Activated T-cell treated with anti-CD3 and anti-CD28 coated beads for 24 hours (primary cell): Measurements from ENCODE around the gene NUP93.
"Not testable (repeated sequence)": the region's sequence is repeated elsewhere in the genome, so short reads cannot be mapped to it uniquely, and the experiment has no call there.

ENCODE experiments used
- DNase-seq: peaks from one replicate; pipeline ENCODE4 v3.0.0-alpha.2; 2020; ENCODE audit warnings: low read depth

NUP93 gene

DNA sequence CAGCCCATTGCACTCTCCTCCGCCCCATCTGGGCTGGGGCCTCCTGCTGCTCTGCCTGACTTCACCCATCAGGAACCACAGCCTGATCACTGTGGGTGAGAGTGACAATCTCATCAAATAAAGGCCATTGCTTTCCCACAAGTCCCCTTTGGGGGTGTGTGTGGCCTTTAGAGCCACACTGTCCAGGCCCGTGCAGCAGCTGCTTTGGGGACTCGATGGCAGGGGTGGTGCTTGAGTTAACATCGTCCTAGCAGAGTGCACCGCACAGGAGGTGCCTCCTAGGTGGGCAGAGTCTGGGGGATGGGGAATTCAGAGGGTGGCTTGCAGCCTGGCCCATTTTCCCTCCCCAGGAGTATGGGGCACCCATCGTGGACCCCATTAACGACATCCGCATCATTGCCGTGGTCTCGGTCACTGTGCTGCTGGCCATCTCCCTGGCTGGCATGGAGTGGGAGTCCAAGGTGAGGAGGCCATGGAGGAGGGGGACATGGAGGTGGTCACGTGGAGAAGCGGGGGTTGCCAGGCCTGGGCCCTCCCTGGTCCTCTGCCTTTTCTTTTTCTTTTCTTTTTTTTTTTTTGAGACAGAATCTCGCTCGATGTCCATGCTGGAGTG, 140.5 kb downstream of the NUP93 start:
- DNase-seq, result no peak

DNA sequence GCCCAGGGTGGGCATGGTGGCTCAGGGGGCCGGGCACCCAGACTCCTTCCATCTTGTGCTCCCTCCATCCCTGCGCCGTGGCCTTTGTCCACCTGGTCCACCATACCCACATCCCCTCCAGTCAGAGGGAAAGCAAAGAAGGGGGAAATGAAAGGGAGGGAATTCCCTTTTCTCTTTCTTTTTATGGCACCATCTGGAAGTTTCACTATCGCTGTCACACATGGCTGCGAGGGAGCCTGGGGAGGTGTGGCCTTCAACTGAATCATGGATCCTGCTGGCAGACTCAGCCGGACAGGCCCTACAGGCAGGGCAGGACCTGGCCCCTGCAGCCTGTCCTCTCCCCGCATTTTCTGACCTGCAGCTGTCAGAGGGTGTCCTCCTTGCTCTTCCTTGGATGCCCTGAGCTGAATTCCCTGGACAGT, 141.3 kb downstream of the NUP93 start:
- DNase-seq, result no peak

DNA sequence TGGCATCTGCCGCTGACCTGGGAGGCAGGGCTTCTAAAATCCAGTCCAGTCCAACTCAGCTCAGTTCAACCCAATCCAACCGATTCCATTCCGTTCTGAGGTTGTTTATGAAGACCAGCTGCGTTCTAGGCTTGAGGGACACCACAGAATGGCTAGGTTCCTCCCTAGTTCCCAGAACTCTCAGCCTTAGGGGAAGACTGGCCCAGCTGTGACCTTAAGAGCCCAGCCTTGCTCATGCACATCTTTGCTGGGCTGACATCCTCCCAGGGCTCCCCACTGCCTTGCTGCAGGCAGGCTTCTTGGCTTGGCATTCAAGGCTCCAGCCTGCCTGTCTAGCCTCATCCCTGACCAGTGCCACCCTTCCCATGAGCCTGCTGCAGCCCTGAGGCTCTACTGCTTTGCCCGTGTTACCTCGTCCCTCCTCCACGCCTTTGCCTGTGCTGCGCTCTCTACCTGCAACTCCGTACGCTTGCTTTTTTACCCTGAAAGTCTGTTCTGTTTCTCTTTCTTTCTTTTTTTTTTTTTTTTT, 143.0 kb downstream of the NUP93 start:
- DNase-seq, result no peak

DNA sequence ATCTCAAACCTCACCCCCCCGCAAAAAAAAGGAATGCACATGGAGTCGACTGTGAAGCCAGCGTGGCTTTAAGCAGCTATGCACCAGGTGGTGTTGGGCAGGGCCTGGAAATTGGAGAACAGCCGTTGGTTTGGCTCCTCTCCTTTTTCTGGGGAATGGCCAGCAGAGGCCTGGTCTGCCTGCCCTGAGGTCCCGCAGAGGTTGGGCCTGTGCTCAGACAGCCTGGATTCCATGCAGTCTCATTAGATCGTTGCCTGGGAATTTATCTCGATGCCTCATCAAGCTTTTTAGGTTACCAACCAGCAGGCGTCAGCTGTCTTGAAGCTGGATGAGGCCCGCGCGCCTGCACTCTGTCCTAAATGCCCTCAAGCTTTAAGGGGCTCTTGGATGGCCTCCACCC, 144.9 kb downstream of the NUP93 start:
- no peak for DNase-seq

DNA sequence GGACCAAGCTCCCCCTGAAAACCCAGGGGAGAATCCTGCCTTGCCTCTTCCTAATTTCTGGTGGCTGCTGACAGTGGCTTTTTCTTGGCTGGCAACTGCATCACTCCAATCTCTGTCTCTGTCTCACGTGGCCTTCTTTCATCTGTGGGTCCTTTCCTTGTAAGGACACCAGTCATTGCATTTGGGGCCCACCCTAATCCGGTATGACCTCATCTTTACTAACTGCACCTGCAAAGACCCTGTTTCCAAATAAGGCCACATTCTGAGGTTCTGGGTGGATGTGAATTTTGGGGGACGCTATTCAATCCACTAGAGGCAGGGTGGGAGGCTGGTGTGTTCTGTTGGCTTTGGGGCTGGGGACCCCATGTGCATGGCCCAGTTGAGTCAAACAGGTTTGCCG, 146.1 kb downstream of the NUP93 start:
- no peak for DNase-seq

DNA sequence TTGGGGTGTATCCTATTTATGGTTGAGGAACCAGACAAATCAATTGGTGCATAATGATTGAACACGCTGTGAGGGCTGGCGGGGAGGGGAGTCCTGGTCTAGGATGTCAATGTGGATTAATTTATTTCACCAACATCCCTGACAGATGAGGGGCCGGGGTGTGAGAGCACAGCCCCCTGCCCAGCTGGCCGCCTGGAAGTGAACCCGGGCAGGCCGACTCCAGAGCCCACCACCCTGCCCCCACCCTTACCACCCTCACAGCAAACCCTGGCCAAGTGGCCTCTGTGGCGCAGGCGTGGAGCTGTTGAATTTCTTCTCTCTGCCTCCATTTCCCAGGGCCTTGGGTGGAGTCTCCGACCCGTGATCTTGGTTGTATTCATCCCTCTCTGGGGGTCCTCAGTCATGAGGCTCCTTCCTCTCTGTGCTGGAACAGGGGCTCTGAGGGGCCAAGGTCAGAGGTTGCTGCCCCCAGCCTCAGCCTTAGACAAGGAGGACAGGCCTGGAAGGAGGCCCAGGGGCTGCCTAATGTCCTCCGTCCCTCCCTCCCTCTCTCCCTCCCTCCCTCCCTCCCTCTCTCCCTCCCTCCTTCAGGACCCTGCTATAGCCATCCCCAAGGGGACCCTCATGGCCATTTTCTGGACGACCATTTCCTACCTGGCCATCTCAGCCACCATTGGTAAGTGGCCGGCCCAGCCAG, 147.7 kb downstream of the NUP93 start:
- DNase-seq, result no peak

DNA sequence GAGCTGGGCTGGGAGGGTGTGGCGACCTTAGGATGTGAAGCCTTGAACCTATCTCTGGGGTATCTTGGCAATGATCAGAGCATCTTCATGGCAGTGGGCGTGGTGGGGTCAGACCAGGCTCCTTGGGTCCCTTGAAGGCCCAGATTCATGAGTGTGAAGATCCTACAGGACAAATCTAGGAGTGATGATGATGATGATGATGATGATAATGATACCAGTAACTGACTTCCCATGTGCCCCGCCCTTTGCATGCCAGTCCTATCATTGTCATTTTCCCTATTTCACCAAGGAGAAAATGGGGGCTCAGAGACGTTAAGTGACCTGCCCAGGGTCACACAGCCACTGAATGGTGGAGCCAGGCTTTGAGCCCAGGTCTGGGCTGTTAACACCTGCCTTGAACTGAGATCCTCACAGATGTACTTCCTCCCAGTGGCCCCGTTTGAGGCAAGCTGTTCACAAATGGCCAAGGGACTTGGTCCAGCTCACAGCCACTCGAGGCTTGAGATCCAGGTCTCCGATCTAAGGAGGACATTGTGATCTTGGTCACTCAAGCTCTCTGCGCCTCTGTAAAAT, 148.4 kb downstream of the NUP93 start:
- DNase-seq, result no peak

DNA sequence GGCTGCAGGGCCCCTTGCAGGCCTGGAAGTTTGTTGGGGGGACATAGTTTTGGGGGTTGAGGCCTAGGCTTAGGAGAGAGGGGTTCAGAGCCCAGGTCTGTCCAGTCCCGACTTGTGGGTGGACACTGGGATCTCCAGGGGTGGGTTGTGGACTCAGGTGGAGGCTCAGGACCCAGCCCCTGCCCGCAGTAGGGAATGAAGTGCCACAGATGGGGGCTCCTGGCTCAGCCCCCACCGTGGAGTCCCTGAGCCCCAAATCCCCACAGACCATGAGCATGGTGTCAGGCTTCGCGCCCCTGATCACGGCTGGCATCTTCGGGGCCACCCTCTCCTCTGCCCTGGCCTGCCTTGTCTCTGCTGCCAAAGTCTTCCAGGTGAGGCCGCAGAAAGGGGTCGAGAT, 149.3 kb downstream of the NUP93 start:
- DNase-seq, result no peak

DNA sequence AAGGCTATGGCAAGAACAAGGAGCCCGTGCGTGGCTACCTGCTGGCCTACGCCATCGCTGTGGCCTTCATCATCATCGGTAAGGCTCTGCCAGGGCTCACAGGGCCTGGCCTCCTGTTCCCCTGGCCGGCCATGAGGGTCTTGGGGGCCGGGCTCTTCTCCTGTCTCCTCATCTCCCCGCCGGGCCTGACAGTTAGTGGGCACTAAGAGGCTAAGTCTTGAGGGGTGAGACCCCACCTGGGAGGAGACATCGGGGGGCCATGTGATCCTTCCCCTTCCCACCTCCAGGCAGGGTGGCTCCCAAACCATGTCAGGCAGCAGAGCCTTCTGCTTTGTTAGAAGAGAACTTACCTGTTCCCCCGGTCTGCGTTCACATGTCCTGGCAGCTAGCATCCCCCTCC, 150.2 kb downstream of the NUP93 start:
- no peak for DNase-seq

DNA sequence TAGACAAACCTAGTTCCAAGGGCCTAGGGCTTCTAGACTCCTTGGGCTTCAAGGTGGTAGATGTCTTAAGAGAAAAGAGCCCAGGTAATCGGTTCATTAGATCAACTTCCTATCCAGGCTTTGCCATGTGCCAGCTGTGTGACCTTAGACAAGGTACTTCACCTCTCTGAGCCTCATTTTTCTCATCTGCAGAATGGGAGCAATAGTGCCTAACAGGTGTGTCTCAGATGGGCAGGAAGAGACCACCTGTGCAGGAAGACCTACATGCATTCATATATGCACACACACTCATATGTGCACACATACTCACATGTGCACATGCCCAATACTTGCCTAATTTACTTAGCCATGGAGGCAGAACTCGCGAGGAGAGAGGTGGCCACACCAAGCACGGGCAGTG, 150.8 kb downstream of the NUP93 start:
- DNase-seq, result no peak

DNA sequence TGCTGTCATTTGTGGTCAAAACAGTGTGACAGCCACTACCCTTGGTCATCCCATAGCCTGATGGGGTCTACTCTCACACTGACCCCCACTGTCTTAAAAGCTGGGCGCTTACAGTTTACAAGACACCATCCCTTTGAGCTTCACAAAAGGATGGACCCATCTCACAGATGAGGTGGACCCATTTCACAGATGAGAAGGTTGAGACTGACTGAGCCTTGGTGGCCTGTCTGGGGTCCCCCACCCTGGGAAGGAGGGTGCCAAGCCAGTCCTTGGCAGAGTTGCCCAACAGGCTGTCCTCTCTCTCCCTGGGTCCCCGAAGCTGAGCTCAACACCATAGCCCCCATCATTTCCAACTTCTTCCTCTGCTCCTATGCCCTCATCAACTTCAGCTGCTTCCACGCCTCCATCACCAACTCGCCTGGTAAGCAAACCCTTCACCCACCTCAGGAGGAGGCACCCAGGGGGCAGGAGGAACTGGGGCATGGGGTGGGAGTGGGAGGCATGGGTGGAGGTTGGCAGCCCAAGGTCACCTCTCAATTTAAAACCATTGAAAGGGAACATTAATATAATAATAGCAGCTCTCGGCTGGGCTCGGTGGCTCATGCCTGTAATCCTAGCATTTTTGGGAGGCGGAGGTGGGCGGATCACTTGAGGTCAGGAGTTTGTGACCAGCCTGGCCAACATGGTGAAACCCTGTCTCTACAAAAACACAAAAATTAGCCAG, 152.3 kb downstream of the NUP93 start:
- no peak for DNase-seq

DNA sequence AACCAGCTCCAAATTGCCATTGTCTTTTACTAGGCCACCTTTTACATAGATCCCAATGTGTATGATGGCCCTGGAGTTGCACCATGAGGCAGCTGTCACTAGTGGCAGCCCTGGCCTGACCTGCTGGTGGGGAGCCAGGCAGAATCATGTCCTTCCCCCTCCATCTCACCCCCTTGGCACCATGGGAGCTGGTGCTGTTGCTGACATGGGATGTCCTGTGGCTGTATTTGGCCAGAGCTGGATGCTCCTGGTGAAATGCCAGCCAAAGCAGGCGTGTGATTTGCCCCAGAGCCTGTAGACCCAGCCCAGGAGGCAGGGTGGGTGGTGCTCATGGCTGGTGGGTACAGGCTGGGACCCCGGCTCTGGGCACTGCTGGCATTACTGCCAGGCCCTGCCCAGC, 153.7 kb downstream of the NUP93 start:
- DNase-seq, result no peak

DNA sequence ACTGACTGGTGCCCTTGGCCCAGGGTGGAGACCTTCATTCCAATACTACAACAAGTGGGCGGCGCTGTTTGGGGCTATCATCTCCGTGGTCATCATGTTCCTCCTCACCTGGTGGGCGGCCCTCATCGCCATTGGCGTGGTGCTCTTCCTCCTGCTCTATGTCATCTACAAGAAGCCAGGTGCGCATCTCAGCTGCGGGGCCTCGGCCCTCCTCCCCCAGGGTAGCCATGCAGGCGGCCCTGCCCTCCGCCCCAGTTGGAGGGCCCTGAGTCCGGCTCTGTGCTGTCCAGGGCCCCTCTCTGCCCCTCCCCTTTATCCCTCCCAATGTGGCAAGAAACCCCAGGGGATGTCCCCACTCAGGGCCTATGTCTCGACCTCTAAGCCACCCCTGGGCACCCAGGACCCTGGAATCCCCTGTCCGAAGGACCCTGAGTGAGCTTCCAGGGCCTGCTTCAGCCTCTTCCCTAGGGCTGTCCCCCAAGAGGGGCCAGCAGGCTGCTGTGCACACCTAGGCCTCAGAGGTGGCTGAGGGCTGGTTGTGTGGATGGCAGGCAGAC, 154.2 kb downstream of the NUP93 start:
- DNase-seq, result no peak

DNA sequence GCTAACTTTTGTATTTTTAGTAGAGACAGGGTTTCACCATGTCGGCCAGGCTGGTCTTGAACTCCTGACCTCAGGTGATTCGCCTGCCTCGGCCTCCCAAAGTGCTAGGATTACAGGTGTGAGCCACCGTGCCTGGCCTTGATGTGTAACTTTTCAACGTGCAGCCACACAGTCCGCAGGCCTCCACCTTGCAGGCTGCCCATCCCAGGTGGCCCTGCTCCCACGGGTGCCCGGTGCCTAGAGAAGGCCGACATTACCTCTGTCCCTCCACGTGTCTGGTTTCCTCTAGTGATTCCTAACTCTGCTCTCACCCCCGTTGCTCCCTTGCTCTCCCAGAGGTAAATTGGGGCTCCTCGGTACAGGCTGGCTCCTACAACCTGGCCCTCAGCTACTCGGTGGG, 155.0 kb downstream of the NUP93 start:
- DNase-seq, result not testable (repeated sequence)

DNA sequence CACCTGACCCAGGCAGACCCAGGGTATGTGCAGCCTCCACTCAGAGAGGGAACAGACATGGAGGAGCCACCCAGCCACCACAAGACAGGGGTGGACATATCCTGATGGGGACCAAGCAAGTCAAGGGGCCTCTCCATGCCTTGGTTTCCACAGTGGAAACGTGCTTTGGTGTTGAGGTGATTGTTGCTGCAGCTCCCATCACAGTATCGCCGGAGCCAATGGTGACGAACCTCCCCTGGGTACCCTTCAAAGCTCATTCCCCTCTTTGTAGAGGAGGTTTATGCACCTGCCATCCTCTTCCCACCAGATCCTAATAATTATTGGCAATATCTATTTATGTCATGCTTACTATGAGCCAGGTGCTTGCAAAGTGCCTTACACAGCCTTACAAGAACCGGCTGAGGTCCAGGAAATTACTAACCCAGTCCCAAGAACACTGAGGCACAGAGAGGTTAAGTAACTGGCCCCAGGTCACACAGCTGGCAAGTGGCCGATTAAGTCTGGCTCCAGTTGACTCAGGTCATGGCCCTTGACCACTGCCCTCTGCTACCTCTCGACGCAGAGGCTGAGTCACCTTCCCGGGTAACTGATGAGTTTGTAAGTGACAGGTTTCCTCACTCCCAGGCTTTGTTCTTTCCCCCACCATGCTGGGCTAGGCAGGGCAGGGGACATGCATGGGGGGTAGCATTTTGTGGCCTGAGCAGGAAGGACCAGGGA, 155.7 kb downstream of the NUP93 start:
- DNase-seq, result no peak

DNA sequence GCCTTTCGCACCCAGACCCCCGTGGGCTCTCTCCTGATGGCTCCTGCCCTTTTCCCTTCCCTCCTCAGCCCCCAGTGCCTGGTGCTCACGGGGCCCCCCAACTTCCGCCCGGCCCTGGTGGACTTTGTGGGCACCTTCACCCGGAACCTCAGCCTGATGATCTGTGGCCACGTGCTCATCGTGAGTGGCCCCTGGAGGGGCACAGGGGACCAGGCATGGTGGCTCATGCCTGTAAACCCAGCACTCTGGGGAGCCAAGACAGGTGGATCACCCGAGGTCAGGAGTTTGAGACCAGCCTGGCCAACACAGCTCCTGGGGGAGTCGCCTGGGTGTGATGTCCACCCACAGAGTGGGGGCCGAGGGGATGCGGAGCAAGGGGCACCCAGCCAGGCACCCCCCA, 156.4 kb downstream of the NUP93 start:
- DNase-seq, result no peak

DNA sequence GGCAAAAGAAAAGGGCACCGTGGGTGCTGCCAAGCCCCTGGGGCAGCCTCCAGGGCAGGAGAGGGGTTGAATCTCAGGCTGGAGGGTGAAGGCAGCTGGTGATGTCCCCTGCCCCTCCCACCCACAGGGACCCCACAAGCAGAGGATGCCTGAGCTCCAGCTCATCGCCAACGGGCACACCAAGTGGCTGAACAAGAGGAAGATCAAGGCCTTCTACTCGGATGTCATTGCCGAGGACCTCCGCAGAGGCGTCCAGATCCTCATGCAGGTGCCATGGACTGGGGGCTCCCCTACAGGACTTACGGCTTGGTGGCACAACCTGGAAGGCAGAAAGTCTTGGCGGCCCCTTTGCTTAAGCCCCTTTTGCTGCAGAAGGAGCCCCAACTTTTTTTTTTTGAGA, 156.9 kb downstream of the NUP93 start:
- no peak for DNase-seq

DNA sequence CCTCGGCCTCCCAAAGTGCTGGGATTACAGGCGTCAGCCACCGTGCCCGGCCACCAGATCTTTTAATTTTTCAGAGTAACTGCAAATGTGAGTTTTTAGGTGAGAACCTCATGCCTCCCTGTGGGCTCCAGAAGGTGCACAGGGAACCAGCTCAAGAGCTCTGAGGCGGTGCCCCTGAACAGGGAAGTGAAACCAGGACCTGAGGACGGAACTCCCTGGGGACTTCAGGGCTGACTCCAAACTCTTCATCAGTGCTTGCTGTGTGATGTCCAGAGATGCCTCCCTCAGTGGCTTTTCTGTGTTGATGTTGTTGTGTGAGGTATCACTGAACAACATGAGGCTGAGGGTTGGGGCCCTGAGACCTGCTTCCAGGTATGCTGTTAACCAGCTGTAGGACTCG, 158.9 kb downstream of the NUP93 start:
- DNase-seq, result no peak

DNA sequence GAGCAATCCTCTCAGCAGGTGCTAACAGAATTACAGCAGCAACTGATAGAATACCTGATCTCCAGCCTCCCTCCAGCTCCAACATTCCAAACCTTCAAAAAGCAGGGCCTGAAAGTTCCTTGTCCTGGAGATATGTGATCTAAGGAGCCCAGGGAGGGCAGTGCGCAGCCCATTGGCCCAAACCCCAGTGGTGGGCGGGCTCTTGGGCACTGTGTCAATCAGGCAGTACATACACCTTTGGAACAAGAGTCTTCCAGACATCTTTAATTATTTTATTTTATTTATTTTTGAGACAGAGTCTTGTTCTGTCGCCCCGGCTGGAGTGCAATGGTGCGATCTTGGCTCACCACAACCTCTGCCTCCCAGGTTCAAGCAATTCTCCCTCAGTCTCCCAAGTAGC, 159.3 kb downstream of the NUP93 start:
- no peak for DNase-seq

DNA sequence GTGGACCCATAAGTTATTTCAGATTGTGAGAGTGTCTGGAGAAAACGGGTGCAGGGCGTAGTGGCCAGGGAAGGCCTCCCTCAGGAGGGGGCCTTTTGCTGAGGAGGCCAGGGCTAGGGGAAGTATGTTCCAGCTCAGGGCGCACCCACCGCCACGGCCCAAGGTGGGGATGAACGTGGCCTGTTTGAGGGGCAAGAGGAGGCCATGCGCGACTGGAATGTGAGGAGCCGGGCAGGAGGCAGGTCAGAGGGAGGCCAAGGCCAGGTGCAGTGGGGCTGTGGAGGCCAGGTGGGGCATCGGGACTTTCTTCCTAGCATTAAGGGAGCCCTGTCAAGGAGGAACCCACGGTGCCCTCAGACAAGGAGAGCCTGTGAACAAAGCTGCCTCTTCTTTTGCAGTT, 161.8 kb downstream of the NUP93 start:
- no peak for DNase-seq

DNA sequence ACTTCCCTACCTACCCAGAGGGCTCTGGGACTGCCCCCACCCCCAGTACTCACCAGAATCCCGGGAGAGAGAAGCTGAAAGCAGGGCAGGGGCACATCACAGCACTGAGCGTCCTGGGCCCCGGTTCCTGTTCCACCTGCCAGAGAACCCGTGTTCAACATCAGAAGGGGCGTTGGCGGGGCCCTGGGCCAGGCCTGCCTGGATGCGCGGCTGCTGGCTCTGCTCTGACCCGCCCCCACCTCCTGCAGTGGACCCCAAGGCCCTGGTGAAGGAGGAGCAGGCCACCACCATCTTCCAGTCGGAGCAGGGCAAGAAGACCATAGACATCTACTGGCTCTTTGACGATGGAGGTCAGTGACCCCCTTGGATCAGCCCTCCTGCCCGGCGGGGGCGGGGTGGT, 162.8 kb downstream of the NUP93 start:
- DNase-seq, result no peak

DNA sequence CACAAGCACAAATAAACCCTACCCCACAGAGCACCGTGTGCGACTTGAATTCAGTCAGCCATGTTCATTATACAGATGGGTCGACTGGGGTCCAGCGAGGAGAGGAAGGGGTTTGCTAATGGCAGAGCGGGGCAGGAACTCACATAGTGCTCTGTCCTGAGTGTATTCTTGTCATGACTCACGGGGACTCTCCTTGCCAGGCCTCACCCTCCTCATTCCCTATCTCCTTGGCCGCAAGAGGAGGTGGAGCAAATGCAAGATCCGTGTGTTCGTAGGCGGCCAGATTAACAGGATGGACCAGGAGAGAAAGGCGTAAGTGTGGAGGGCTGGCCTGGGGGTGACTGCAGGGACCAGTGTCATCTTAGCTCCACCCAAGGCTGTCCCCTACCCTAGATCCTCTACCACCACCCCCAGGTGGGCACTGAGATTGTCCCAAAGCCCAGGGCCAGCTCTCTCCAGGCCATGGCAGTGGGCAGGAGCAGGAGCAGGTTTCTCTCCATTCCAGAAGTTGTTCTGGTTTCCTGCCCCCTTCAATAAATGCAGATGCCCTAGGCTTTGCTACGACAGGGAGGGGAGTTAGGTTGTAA, 164.5 kb downstream of the NUP93 start:
- DNase-seq, result no peak
